DMS114 treated with DMSO at 0.1 percent for 48 hours (cell line): ENCODE measurements around the gene BACE1-AS.
"Not testable (repeated sequence)": the region's sequence is repeated elsewhere in the genome, so short reads cannot be mapped to it uniquely, and the experiment has no call there.

Experiments
- DNase-seq: peaks from one replicate; lab custom pipeline; 2025; ENCODE audit not compliant: unreplicated experiment; lab: John Stamatoyannopoulos, UW

The BACE1-AS gene

DNA sequence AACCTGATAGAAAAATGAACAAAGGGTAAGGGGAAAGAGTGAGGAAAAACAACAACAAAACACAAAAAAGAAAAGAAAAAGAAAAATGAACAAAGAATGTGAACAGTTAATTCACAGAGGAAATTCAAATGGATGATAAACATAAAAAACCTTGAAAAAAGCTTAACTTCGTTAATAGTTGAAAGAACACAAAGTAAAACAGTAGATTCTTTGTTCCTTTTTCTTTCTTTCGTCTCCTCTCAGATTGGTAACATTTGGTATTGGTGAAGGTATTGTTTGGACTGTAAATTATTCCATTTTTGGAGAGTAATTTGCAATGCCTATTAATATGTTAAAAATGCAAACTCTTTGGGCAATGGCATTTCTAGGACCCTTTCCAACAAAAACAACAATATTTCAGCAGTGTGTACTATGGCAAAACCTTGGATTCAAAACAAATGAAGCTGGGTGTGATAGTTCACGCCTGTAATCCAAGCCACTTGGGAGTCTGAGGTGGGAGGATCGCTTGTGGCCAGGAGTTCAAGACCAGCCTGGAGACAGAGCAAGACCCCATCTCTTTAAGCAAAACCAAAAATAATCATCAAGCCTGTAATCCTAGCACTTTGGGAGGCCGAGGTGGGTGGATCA is 28.2 kb downstream of the BACE1-AS start:
- DNase-seq: no peak

DNA sequence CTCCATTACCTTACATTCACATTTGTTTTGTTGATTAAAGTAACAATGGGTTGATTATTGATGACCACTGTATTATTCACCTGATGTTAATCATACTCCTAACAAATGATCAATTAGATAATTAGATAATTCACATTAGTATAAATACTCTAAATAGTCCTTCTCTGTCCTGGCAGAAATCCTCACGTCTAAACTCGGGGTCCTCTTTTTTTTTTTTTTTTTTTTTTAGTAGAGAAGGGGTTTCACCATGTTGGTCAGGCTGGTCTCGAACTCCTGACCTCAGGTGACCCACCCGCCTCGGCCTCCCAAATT is 36.1 kb downstream of the BACE1-AS start:
- not testable (repeated sequence) for DNase-seq

DNA sequence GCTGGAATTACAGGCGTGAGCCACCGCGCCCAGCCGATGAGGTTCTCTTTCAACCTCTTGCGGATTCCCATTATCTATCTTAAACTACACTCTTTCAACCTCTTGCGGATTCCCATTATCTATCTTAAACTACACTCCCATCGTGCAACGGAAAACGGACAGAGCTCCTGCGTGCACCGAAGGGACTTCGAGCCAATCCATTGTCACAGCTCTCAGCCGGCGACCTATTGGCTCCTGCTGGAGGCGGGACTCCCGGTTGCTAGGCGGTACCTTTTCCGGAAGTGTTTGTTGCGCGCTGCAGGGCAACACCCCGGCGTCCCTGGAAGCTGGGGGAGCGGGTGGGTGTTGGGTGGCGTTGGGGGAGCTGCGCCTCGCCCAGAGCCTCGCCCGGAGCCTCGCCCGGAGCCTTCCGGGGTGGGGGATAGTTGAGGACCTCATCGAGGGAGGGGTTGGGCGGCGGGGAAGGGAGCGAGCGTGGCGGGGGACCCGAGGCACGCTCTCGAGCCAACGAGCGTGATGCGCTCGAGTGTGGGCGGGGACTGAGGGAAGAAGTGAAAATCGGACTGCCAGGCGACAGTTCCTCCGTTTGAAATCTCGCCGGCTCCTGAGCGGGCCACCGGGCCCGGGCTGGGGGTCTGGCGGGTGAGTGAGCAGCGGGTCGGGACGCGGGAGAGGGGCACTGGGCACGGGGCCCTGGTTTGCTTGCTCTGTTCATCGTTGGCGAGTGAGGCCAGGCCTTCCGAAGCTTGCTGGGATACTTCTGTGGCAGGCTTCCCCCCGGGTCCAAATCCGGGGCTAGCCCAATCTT is 36.6 kb downstream of the BACE1-AS start, which contains the start of gene CEP164:
Gene CEP164, plus strand, starts transcription at position 288 of the 808 bp plus-strand sequence. CDS start 10,733 bp downstream, outside the sequence.
- DNase-seq: peak; percentile 80

DNA sequence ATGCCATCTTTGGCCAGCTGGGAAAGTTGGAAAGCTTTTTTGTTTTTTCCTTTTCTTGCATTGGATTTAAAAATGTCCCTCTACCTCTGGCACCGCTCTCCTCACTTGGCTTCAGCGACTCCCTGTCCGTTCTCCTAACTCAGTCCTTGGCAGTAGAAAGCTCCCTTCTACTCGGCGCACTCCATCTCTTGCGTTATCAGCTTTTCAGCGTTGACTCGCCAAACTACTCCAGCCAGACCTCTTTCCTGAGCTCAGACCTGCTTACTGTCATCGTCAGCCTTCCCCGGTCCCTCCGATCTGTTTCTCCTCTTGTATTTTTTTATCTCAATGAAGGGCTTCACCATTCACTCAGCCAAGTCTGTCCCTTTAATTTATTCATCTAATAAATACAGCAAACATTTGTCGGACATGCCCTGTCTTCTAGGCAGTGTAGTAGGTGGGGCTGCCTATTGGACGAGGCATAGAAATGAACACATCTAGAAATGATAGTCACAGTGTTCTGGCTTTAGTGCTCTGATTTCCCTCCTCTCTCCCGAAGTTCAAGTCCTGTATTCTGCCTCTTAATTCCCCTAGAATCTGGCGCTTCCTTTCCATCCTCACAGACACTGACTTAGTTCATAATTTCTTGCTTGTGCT is 37.3 kb downstream of the BACE1-AS start:
- DNase-seq: no peak

DNA sequence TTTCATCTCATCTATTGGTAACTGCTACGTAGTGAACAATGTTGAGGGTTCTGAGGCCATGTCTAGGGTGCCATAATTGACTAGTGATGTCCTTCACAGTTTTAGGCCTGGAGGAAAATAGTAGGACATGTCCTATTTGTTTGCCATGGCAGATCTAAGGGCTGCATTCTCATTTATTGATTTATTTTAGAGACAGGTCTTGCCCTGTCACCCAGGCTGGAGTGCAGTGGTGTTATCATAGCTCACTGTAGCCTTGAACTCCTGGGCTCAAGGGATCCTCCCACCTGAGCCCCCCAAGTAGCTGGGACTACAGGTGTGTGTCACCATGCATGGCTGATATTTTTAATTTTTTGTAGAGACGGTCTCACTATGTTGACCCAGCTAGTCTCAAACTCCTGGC is 41.7 kb downstream of the BACE1-AS start:
- no peak for DNase-seq

DNA sequence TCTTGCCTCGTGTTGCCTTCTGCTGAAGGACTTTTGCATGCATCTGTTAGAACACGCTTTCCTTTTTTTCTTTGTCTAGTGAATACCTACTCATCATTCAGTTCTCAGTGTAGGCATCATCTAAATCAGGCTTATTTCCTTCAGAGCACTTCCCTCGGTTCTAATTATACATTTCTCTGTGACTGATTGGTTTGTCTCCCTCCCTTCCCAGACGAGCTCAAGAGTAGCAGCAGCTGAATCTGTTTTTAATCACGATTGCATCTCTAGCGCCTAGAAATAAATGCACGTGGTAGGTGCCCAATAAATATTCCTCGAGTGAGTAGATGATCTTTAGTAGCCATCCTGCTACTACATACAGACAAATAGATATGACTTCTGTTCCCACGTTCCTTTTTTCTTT is 42.8 kb downstream of the BACE1-AS start:
- no peak for DNase-seq

DNA sequence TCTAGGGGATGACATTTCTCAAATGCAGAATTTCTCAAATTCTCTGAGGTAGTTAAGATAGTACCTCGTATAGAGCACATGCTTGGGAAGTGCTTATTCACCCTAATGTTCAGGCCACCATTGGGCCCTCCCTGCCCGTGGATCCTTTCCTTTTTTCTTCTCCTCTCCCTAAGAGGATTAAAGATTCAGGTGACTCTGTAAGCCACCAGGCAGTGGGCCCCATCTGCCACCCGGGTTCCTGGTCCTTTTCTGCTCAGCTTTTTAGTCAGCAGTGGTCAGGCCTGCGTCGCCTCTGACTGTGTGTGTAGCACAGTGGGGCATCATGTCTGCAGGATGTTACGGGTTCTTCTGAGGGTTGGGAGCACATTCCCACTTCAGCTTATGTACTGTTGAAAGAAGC is 43.8 kb downstream of the BACE1-AS start:
- no peak for DNase-seq

DNA sequence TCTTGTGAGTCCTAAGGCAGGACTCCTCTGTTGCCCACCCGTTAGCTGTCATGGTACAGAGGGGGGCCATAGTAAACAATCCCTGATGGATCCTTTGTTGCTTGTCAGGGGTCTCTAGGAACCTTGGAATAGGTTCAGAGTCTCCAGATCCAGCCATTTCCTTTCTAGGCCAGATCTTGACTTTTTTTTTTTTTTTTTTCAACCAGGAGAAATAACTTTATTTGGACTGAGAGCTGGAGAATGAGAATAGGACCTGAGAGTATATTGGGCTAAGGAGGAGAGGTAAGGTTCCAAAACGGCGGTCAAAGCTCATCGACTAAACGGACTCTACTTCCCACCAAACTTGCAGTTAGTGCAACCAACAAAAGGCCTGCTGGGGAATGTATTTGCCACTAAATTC is 44.3 kb downstream of the BACE1-AS start:
- no peak for DNase-seq

DNA sequence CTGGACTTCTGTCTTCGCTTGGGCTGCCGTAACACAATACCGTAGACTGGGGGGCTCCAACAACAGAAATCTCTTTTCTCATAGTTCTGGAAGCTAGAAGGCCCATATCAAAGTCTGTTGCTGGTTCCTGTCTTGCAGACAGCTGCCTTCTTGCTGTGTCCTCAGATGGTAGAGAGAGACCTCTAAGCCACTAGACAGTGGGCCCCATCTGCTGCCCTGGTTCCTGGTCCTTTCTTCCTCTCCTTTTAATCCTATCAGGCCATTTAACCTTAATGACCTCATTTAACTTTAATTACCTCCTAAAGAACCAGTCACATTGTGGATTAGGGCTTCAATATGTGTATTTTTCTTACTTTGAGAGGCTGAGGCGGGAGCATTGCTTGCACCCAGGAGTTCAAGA is 45.9 kb downstream of the BACE1-AS start:
- no peak for DNase-seq
